ENCODE measurements around the gene PAX8. TPM values are rescaled to one million over a fixed set of nuclear protein-coding genes. Genes with fewer than 3 reads are reported as not detected.

PAX8 gene
- total RNA-seq, 3 donors from 2014 or later, result under 0.01 to 2.6 (median 1.0) TPM

Other genes with a start within 250 kb of the PAX8 start
- not detected for gene IL36B, start 226.1 kb downstream of the PAX8 start, total RNA-seq
- gene IL36RN, start 219.7 kb downstream of the PAX8 start, total RNA-seq, result not detected
- not detected for gene IL1F10, start 211.0 kb downstream of the PAX8 start, total RNA-seq
- 1 to 10 TPM in 2 of 3 donors, under 1 TPM in 1; 0.66 to 3.8 (median 1.6) TPM for gene IL1RN, start 151.3 kb downstream of the PAX8 start, total RNA-seq
- 10 to 100 TPM in 2 of 3 donors, 1 to 10 TPM in 1; 4.3 to 61.2 (median 40.3) TPM for gene PSD4, start 105.0 kb downstream of the PAX8 start, total RNA-seq
- 10 to 100 TPM; 29.9 to 51.1 (median 41.6) TPM for gene ZNG1B, start 158.8 kb upstream of the PAX8 start, total RNA-seq
- gene FOXD4L1, start 219.7 kb upstream of the PAX8 start, total RNA-seq, result under 1 TPM in 2 of 3 donors, not detected in 1; 0.16 to 0.44 TPM